HepG2 (cell line): ENCODE data around the gene RAB3A. TPM values are rescaled to one million over a fixed set of nuclear protein-coding genes. Genes with fewer than 3 reads are reported as not detected.

Source experiments
- AKAP8 ChIP-seq: sonication (generic); formaldehyde crosslinking; IDR thresholded peaks from 2 replicates; pipeline ENCODE4 v1.5.1; 2020; ENCODE audit warnings: mild to moderate bottlenecking, missing genetic modification reagents
- CCAR2 ChIP-seq: fragments of 200-400 bp; formaldehyde crosslinking; optimal IDR thresholded peaks from 2 replicates; pipeline ENCODE3; 2018; ENCODE audit warnings: low read depth, mild to moderate bottlenecking, low read length, moderate library complexity
- ELF3 ChIP-seq: IDR thresholded peaks from 2 replicates; pipeline ENCODE4 v1.6.1; 2016; ENCODE audit warnings: missing genetic modification reagents, missing compliant biosample characterization
- FOSL1 ChIP-seq: sonication (generic); formaldehyde crosslinking; IDR thresholded peaks from 2 replicates; pipeline ENCODE4 v1.9.0; 2021; ENCODE audit warnings: missing genetic modification reagents, borderline replicate concordance
- HCFC1 ChIP-seq: fragments of 150-350 bp; IDR thresholded peaks from 2 replicates; pipeline ENCODE4 v1.6.1; 2014; ENCODE audit warnings: low read depth, low read length
- HDAC6 ChIP-seq: fragments of 200-600 bp; sonication (generic); IDR thresholded peaks from 2 replicates; pipeline ENCODE4 v1.7.0; 2017; ENCODE audit warnings: mild to moderate bottlenecking, antibody characterized with exemption, low read length, low read depth
- HNRNPH1 ChIP-seq: fragments of 200-400 bp; formaldehyde crosslinking; optimal IDR thresholded peaks from 2 replicates; pipeline ENCODE3; 2017; ENCODE audit warnings: mild to moderate bottlenecking, low read depth, low read length
- KDM1A ChIP-seq: IDR thresholded peaks from 2 replicates; pipeline ENCODE4 v1.6.1; 2016; ENCODE audit warnings: missing compliant biosample characterization
- MEIS2 ChIP-seq: sonication (generic); formaldehyde crosslinking; IDR thresholded peaks from 2 replicates; pipeline ENCODE4 v1.9.0; 2021; ENCODE audit warnings: mild to moderate bottlenecking, missing genetic modification reagents
- NFYC ChIP-seq: IDR thresholded peaks from 2 replicates; pipeline ENCODE4 v1.6.1; 2016; ENCODE audit warnings: missing genetic modification reagents, missing compliant biosample characterization
- NPAS2 ChIP-seq: sonication (generic); formaldehyde crosslinking; IDR thresholded peaks from 2 replicates; pipeline ENCODE4 v1.8.0; 2022; ENCODE audit warnings: mild to moderate bottlenecking, missing genetic modification reagents, borderline replicate concordance
- SIX1 ChIP-seq: sonication (generic); formaldehyde crosslinking; IDR thresholded peaks from 2 replicates; pipeline ENCODE4 v1.4.0; 2020; ENCODE audit warnings: missing genetic modification reagents, borderline replicate concordance
- STAT5B ChIP-seq: sonication (generic); formaldehyde crosslinking; IDR thresholded peaks from 2 replicates; pipeline ENCODE4 v1.4.0; 2020; ENCODE audit warnings: missing genetic modification reagents
- TEAD3 ChIP-seq: optimal IDR thresholded peaks from 2 replicates; pipeline ENCODE3; 2016; ENCODE audit warnings: borderline replicate concordance
- ZNF121 ChIP-seq: sonication (generic); formaldehyde crosslinking; IDR thresholded peaks from 2 replicates; pipeline ENCODE4 v1.5.0; 2020; ENCODE audit warnings: mild to moderate bottlenecking, missing genetic modification reagents
- ZNF207 ChIP-seq: fragments of 450-650 bp; IDR thresholded peaks from 2 replicates; pipeline ENCODE4 v1.6.1; 2016; ENCODE audit warnings: antibody characterized with exemption, borderline replicate concordance
- ZNF607 ChIP-seq: sonication (generic); formaldehyde crosslinking; IDR thresholded peaks from 2 replicates; pipeline ENCODE4 v1.5.1; 2020; ENCODE audit warnings: missing genetic modification reagents, mild to moderate bottlenecking, borderline replicate concordance
- ZNF703 ChIP-seq: sonication (generic); formaldehyde crosslinking; IDR thresholded peaks from 2 replicates; pipeline ENCODE4 v1.5.1; 2020; ENCODE audit warnings: missing genetic modification reagents, mild to moderate bottlenecking, moderate library complexity, borderline replicate concordance
- ZNF878 ChIP-seq: sonication (generic); formaldehyde crosslinking; IDR thresholded peaks from 2 replicates; pipeline ENCODE4 v1.8.1; 2023; ENCODE audit warnings: mild to moderate bottlenecking, missing genetic modification reagents, moderate library complexity
- ZSCAN9 ChIP-seq: IDR thresholded peaks from 2 replicates; pipeline ENCODE4 v1.6.1; 2016; ENCODE audit warnings: borderline replicate concordance
- polyA plus RNA-seq, 8 experiments: library from polyadenylated mRNA; depleted of rRNA in 3 of 8; stranded (reverse) in 7 of 8; unstranded in 1 of 8; fragments of >200 nt; fragmentation: Illumina TruSeq in 4 of 8; extraction: Trizol in 4 of 8; gene quantifications; 2 replicates each; pipeline versions ENCODE4 v1.2.1 to v1.2.3, GENCODE V29; 2011 to 2016; ENCODE audit warnings: low read depth in 4 of 8, missing spikeins in 1 of 8, mixed read lengths in 1 of 8; ENCODE audit not compliant: insufficient read depth in 1 of 8
- total RNA-seq, 5 experiments: library from RNA; depleted of rRNA; stranded (reverse); fragments of >200 nt; fragmentation: Illumina TruSeq; extraction: Trizol; gene quantifications; 2 replicates each; pipeline ENCODE4 v1.2.3, GENCODE V29; 2016; ENCODE audit warnings: low read depth in 1 of 5
- TF ChIP-seq, protein P1 (sequence below): sonication (generic); formaldehyde crosslinking; IDR thresholded peaks from 2 replicates; pipeline ENCODE4 v1.4.0; 2020; ENCODE audit warnings: mild to moderate bottlenecking, missing genetic modification reagents
- TF ChIP-seq, protein P2 (sequence below): IDR thresholded peaks from 2 replicates; pipeline ENCODE4 v1.6.1; 2016; ENCODE audit warnings: mild to moderate bottlenecking, missing biosample characterization, missing genetic modification reagents
- TF ChIP-seq, protein P3 (sequence below): sonication (generic); formaldehyde crosslinking; IDR thresholded peaks from 2 replicates; pipeline ENCODE4 v1.9.0; 2022; ENCODE audit warnings: missing genetic modification reagents, mild to moderate bottlenecking, borderline replicate concordance
- TF ChIP-seq, protein P4 (sequence below): sonication (generic); formaldehyde crosslinking; IDR thresholded peaks from 2 replicates; pipeline ENCODE4 v1.5.0; 2020; ENCODE audit warnings: mild to moderate bottlenecking, missing genetic modification reagents
- TF ChIP-seq, protein P5 (sequence below): sonication (generic); formaldehyde crosslinking; IDR thresholded peaks from 2 replicates; pipeline ENCODE4 v1.9.0; 2021; ENCODE audit warnings: missing genetic modification reagents, borderline replicate concordance

Gene RAB3A
- total and polyA plus RNA-seq, 2 of the 13 experiments (the other 11 are each of a cell fraction or from before 2014, with no cell fraction given) = 0.58 to 0.98 TPM

DNA sequence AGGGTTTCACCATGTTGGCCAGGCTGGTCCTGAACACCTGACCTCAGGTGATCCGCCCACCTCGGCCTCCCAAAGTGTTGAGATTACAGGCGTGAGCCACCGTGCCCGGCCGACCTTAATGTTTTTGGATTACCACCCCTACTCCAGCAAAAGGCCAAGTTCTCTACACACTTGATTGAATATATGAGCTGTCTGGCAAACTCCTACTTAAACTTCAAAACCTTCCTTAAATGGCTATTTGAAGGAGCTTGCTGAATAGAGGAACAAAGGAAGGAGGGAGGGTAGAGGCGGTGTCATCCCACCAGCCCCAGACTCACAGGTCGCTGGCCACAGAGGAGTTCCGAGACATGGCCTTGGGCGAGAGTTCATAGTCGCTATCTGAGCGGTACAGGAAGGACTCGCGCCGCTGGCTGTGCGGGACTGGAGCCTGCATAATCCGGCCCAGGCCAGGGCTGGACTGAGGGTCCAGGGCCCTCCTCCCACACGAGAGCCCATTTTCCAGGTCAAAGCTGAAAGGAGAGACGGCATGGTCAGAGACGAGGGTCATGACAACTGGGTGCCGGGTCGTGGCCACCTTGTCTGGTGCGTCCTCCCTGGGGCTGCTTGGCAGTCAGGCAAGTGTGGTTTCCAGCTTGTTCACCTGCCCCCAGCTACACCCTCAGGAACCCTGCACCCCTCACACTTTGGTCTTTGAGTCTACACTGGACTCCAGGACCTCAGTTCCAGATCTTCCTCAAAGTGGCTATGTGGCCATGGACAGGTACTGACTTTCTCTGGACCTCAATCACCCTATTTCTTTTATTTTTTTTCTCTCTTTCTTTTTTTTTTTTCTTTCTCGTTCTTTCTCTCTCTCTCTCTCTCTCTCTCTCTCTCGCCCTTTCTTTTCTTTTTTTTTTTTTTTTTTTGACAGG lies 18.2 kb upstream of the RAB3A start (continued):
- TF ChIP-seq KDM1A (CRISPR knock-in tag) = no peak
- TF ChIP-seq ELF3 (CRISPR knock-in tag) = 0 out of 2 replicates have a peak, but pooled peaks have one; percentile 37
- TF ChIP-seq TEAD3 = peak; percentile 49
- TF ChIP-seq CCAR2 = no peak
- TF ChIP-seq, protein P1, sequence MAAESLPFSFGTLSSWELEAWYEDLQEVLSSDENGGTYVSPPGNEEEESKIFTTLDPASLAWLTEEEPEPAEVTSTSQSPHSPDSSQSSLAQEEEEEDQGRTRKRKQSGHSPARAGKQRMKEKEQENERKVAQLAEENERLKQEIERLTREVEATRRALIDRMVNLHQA = no peak
- no peak for TF ChIP-seq NPAS2 (CRISPR knock-in tag)
- TF ChIP-seq ZSCAN9 (CRISPR knock-in tag) = no peak
- TF ChIP-seq ZNF607 (CRISPR knock-in tag) = no peak
- TF ChIP-seq, protein P2, sequence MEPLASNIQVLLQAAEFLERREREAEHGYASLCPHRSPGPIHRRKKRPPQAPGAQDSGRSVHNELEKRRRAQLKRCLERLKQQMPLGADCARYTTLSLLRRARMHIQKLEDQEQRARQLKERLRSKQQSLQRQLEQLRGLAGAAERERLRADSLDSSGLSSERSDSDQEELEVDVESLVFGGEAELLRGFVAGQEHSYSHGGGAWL (CRISPR knock-in tag) = no peak
- TF ChIP-seq AKAP8 (CRISPR knock-in tag) = peak; percentile 51; the same call in 1 of the 2 replicates
- no peak for TF ChIP-seq ZNF878
- no peak for TF ChIP-seq STAT5B (CRISPR knock-in tag)
- TF ChIP-seq MEIS2 (CRISPR knock-in tag) = 0 out of 2 replicates have a peak, but pooled peaks have one; percentile 57
- TF ChIP-seq SIX1 = no peak
- no peak for TF ChIP-seq HNRNPH1
- TF ChIP-seq, protein P3, sequence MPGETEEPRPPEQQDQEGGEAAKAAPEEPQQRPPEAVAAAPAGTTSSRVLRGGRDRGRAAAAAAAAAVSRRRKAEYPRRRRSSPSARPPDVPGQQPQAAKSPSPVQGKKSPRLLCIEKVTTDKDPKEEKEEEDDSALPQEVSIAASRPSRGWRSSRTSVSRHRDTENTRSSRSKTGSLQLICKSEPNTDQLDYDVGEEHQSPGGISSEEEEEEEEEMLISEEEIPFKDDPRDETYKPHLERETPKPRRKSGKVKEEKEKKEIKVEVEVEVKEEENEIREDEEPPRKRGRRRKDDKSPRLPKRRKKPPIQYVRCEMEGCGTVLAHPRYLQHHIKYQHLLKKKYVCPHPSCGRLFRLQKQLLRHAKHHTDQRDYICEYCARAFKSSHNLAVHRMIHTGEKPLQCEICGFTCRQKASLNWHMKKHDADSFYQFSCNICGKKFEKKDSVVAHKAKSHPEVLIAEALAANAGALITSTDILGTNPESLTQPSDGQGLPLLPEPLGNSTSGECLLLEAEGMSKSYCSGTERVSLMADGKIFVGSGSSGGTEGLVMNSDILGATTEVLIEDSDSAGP = peak; percentile 49; the same call in 1 of the 2 replicates
- TF ChIP-seq FOSL1 = no peak
- TF ChIP-seq ZNF207 = no peak
- no peak for TF ChIP-seq ZNF703 (CRISPR knock-in tag)
- TF ChIP-seq, protein P4, sequence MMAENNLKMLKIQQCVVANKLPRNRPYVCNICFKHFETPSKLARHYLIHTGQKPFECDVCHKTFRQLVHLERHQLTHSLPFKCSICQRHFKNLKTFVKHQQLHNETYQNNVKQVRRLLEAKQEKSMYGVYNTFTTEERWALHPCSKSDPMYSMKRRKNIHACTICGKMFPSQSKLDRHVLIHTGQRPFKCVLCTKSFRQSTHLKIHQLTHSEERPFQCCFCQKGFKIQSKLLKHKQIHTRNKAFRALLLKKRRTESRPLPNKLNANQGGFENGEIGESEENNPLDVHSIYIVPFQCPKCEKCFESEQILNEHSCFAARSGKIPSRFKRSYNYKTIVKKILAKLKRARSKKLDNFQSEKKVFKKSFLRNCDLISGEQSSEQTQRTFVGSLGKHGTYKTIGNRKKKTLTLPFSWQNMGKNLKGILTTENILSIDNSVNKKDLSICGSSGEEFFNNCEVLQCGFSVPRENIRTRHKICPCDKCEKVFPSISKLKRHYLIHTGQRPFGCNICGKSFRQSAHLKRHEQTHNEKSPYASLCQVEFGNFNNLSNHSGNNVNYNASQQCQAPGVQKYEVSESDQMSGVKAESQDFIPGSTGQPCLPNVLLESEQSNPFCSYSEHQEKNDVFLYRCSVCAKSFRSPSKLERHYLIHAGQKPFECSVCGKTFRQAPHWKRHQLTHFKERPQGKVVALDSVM (CRISPR knock-in tag) = no peak
- no peak for TF ChIP-seq NFYC (CRISPR knock-in tag)
- no peak for TF ChIP-seq HCFC1
- TF ChIP-seq ZNF121 (CRISPR knock-in tag) = peak; percentile 60; the same call in 1 of the 2 replicates
- TF ChIP-seq, protein P5, sequence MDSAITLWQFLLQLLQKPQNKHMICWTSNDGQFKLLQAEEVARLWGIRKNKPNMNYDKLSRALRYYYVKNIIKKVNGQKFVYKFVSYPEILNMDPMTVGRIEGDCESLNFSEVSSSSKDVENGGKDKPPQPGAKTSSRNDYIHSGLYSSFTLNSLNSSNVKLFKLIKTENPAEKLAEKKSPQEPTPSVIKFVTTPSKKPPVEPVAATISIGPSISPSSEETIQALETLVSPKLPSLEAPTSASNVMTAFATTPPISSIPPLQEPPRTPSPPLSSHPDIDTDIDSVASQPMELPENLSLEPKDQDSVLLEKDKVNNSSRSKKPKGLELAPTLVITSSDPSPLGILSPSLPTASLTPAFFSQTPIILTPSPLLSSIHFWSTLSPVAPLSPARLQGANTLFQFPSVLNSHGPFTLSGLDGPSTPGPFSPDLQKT = no peak
- no peak for TF ChIP-seq HDAC6
